Endothelial cell (in vitro differentiated cells): ENCODE measurements around the gene RBM6. TPM values are rescaled to one million over a fixed set of nuclear protein-coding genes. Genes with fewer than 3 reads are reported as not detected.
"Not testable (repeated sequence)": the region's sequence is repeated elsewhere in the genome, so short reads cannot be mapped to it uniquely, and the experiment has no call there.

Experiments
- DNase-seq: peaks from one replicate; pipeline ENCODE4 v3.0.0; 2021; ENCODE audit warnings: low spot score
- H3K27ac Mint-ChIP-seq: one replicate; pipeline ENCODE4 v1.8.0; 2021; ENCODE audit warnings: mixed read lengths, inconsistent platforms; ENCODE audit not compliant: unreplicated experiment
- H3K27me3 Mint-ChIP-seq: one replicate; pipeline ENCODE4 v1.8.0; 2021; ENCODE audit warnings: mild to moderate bottlenecking, moderate library complexity, mixed read lengths, inconsistent platforms; ENCODE audit not compliant: unreplicated experiment
- H3K36me3 Mint-ChIP-seq: one replicate; pipeline ENCODE4 v1.8.0; 2021; ENCODE audit warnings: mild to moderate bottlenecking, low read depth, mixed read lengths, inconsistent platforms; ENCODE audit not compliant: unreplicated experiment
- H3K4me1 Mint-ChIP-seq: one replicate; pipeline ENCODE4 v1.8.0; 2021; ENCODE audit warnings: mild to moderate bottlenecking, mixed read lengths, inconsistent platforms; ENCODE audit not compliant: unreplicated experiment
- H3K4me3 Mint-ChIP-seq: one replicate; pipeline ENCODE4 v1.8.0; 2021; ENCODE audit warnings: mild to moderate bottlenecking, mixed read lengths, inconsistent platforms; ENCODE audit not compliant: unreplicated experiment
- H3K9me3 Mint-ChIP-seq: one replicate; pipeline ENCODE4 v1.8.0; 2021; ENCODE audit warnings: mixed read lengths, inconsistent platforms; ENCODE audit not compliant: unreplicated experiment
- CTCF ChIP-seq: fragments of 200-600 bp; sonication (generic); IDR thresholded peaks from one replicate; pipeline ENCODE4 v1.5.0; 2021; ENCODE audit warnings: antibody characterized with exemption; ENCODE audit not compliant: unreplicated experiment
- total RNA-seq: library from RNA; stranded (reverse); fragmentation: NEBNext Ultra II Directional; extraction: Animal tissue kit (Norgen Biotek cat#: 25700); gene quantifications from one replicate; pipeline ENCODE4 v1.2.1, GENCODE V29; 2021; ENCODE audit not compliant: unreplicated experiment

Gene RBM6
- total RNA-seq, 1 donor from 2014 or later: 76.2 TPM

- Mint-ChIP-seq H3K9me3 (no peaks in the 10 kb centered on the region), H3K4me3 (no peak overlapping the region), H3K27ac (no peak overlapping the region), H3K27me3 (peaks cover 2% of the 10 kb centered on the region), H3K4me1 (no peaks in the 10 kb centered on the region), H3K36me3 (peaks cover 3% of the 10 kb centered on the region)
- DNase-seq: no peak
- no peak for TF ChIP-seq CTCF
These were observed 39.3 kb upstream of the RBM6 start for GRCh38 chr3:49900491-49901153.

GRCh38 chr3:49901366-49902339, 38.3 kb upstream of the RBM6 start:
- peaks cover 4% of the 10 kb centered on the region for H3K4me1 Mint-ChIP-seq
- no peak for DNase-seq
- H3K4me3 Mint-ChIP-seq: no peak overlapping the region
- no peak for TF ChIP-seq CTCF
- H3K27ac Mint-ChIP-seq: no peak overlapping the region
- peaks cover 3% of the 10 kb centered on the region for H3K36me3 Mint-ChIP-seq
- peaks cover 4% of the 10 kb centered on the region for H3K27me3 Mint-ChIP-seq
- no peaks in the 10 kb centered on the region for H3K9me3 Mint-ChIP-seq

- peaks cover 3% of the 10 kb centered on the region for H3K36me3 Mint-ChIP-seq
- H3K4me3 Mint-ChIP-seq: no peak overlapping the region
- H3K4me1 Mint-ChIP-seq: peaks cover 4% of the 10 kb centered on the region
- no peak for DNase-seq
- no peak for TF ChIP-seq CTCF
- H3K27ac Mint-ChIP-seq: no peak overlapping the region
- peaks cover 4% of the 10 kb centered on the region for H3K27me3 Mint-ChIP-seq
- H3K9me3 Mint-ChIP-seq: no peaks in the 10 kb centered on the region
These were observed 37.2 kb upstream of the RBM6 start for GRCh38 chr3:49902511-49903345.

- no peak for TF ChIP-seq CTCF
- Mint-ChIP-seq H3K9me3 (no peaks in the 10 kb centered on the region), H3K4me3 (no peak within 1 kb of the TSS), H3K4me1 (peaks cover 4% of the 10 kb centered on the region), H3K36me3 (no peaks in the 10 kb centered on the region), H3K27me3 (peaks cover 6% of the 10 kb centered on the region), H3K27ac (no peak within 1 kb of the TSS)
- DNase-seq: peak; percentile 70
These were observed 36.2 kb upstream of the RBM6 start, which contains the start of gene MST1R for GRCh38 chr3:49903451-49904424. Gene MST1R, minus strand, starts transcription at chr3:49903873. Its CDS starts 264 bp downstream, at chr3:49903609.

- DNase-seq, H3K36me3 Mint-ChIP-seq, H3K27ac Mint-ChIP-seq, H3K9me3 Mint-ChIP-seq, H3K27me3 Mint-ChIP-seq, H3K4me1 Mint-ChIP-seq, H3K4me3 Mint-ChIP-seq: not testable (repeated sequence)
These were observed 35.5 kb upstream of the RBM6 start for GRCh38 chr3:49904448-49904847.
